Kidney (tissue), 14 donors: ENCODE results near the gene STK32B. TPM values are rescaled to one million over a fixed set of nuclear protein-coding genes. Genes with fewer than 3 reads are reported as not detected.

Experiments used
- DNase-seq, 5 donors: peaks; one replicate each; pipeline ENCODE4 v3.0.0-alpha.2; 2013 to 2020
- FAIRE-seq: peaks from 2 replicates; lab custom pipeline; 2012; peaks lifted over from hg19 to GRCh38; lab: Jason Lieb, UNC
- H3K27ac ChIP-seq, 2 donors: one replicate each; pipeline ENCODE4 v1.7.0; 2013; ENCODE audit warnings: low read depth in 2 of 2, low read length in 2 of 2, inconsistent platforms in 1 of 2
- H3K27me3 ChIP-seq: one replicate; pipeline ENCODE4 v1.7.1; 2013; ENCODE audit warnings: low read length, inconsistent platforms; ENCODE audit not compliant: control insufficient read depth, insufficient read depth
- H3K36me3 ChIP-seq, 3 donors: one replicate each; pipeline versions ENCODE4 v1.7.0 to v1.7.1; 2013; ENCODE audit warnings: low read length in 3 of 3, control low read depth in 1 of 3, inconsistent platforms in 1 of 3; ENCODE audit not compliant: insufficient read depth in 3 of 3, control insufficient read depth in 2 of 3
- H3K4me1 ChIP-seq, 3 donors: one replicate each; pipeline versions ENCODE4 v1.7.0 to v1.7.1; 2013; ENCODE audit warnings: low read length in 3 of 3, inconsistent platforms in 1 of 3, low read depth in 1 of 3; ENCODE audit not compliant: control insufficient read depth in 2 of 3, insufficient read depth in 2 of 3
- H3K4me3 ChIP-seq, 3 donors: one replicate each; pipeline versions ENCODE4 v1.7.0 to v1.8.1; 2013; ENCODE audit warnings: low read length in 3 of 3, control low read depth in 1 of 3, inconsistent platforms in 1 of 3
- H3K9ac ChIP-seq, 3 donors: one replicate each; pipeline versions ENCODE4 v1.7.0 to v1.7.1; 2013; ENCODE audit warnings: low read length in 3 of 3, control low read depth in 1 of 3, inconsistent platforms in 1 of 3
- H3K9me3 ChIP-seq, 3 donors: one replicate each; pipeline versions ENCODE4 v1.7.0 to v1.7.1; 2013; ENCODE audit warnings: low read length in 3 of 3, control low read depth in 1 of 3, inconsistent platforms in 1 of 3; ENCODE audit not compliant: control insufficient read depth in 2 of 3, insufficient read depth in 1 of 3
- intact Hi-C: fragments of 100-400 bp; cut with DNase I; formaldehyde crosslinking; loops from one replicate; pipeline ENCODE4 v1.11.1; 2022
- polyA plus RNA-seq: library from polyadenylated mRNA; stranded (reverse); fragments of 350-450 nt; fragmentation: Illumina TruSeq; extraction: RNeasy Lipid Tissue Mini Kit (QIAGEN cat#74804); gene quantifications from one replicate; pipeline ENCODE4 v1.2.3, GENCODE V29; 2014; ENCODE audit warnings: low read depth, low replicate concordance; ENCODE audit not compliant: insufficient read depth
- total RNA-seq: library from RNA; stranded (reverse); fragmentation: NEBNext Ultra II Directional; extraction: Animal tissue kit (Norgen Biotek cat#: 25700); gene quantifications from one replicate; pipeline ENCODE4 v1.2.1, GENCODE V29; 2021
- TF ChIP-seq, protein P1 (sequence below): IDR thresholded peaks from 3 replicates; pipeline ENCODE4 v1.5.1; 2012; ENCODE audit warnings: mild to moderate bottlenecking, moderate library complexity, borderline replicate concordance; ENCODE audit not compliant: insufficient read depth; ENCODE audit errors: extremely low read depth
- donor health status: control.
- donor health status: control.
- donor health status: control.
- donor health status: control.
- donor health status: control.
- donor health status: DM: yes; HTN: yes; CAD: no.
- donor health status: Normal renal cell carcinoma (clear cell type).

STK32B gene
- total and polyA plus RNA-seq, 2 donors from 2014 or later = 18.1 to 18.2 TPM

- no peak overlapping the region for H3K4me3 ChIP-seq
- TF ChIP-seq, protein P1, sequence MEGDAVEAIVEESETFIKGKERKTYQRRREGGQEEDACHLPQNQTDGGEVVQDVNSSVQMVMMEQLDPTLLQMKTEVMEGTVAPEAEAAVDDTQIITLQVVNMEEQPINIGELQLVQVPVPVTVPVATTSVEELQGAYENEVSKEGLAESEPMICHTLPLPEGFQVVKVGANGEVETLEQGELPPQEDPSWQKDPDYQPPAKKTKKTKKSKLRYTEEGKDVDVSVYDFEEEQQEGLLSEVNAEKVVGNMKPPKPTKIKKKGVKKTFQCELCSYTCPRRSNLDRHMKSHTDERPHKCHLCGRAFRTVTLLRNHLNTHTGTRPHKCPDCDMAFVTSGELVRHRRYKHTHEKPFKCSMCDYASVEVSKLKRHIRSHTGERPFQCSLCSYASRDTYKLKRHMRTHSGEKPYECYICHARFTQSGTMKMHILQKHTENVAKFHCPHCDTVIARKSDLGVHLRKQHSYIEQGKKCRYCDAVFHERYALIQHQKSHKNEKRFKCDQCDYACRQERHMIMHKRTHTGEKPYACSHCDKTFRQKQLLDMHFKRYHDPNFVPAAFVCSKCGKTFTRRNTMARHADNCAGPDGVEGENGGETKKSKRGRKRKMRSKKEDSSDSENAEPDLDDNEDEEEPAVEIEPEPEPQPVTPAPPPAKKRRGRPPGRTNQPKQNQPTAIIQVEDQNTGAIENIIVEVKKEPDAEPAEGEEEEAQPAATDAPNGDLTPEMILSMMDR = peak; percentile 79
- H3K27me3 ChIP-seq = no peaks in the 10 kb centered on the region
- H3K36me3 ChIP-seq = no peaks in the 10 kb centered on the region
- intact Hi-C loops = no loop called here
- no peaks in the 10 kb centered on the region for H3K9me3 ChIP-seq
- peak; percentile 61 for FAIRE-seq
- H3K4me1 ChIP-seq = peaks cover 2 to 19% (median 16%) of the 10 kb centered on the region in 3 donors
- DNase-seq = peak in 3 of 5 donors; percentile 32 to 74 (median 40)
- no peak overlapping the region for H3K27ac ChIP-seq
- H3K9ac ChIP-seq = no peak overlapping the region
Observed at GRCh38 chr4:5142726-5143125, 91.4 kb downstream of the STK32B start.

DNA sequence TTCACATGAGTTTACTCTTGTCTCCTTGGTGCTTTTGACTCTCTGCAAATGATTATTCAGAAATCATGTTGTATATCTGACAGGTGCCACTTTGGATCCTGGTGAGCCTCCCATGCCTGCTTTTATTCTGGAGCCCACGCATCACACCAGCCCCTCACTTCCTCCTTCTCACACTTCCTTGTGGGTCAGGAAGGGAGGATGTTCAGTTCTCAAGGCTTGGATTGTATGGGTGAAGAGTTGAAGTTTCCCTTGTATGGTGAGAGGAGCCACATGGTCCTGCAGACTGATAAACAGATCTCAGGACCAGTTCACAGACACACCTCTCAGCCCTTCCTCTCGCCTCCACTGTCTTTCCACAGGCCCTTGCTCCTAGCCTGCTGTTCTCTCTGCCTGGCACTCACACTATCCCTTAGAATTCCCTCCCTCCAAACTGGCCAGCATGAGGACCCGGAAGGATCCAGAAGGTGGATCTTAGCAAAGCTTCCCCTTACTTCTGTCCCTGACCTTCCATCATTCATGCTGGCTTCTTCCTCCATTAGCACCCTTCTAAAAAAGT lies 92.1 kb downstream of the STK32B start:
- H3K4me3 ChIP-seq = no peak overlapping the region
- H3K36me3 ChIP-seq = no peaks in the 10 kb centered on the region
- intact Hi-C loops = no loop called here
- no peak for DNase-seq
- H3K4me1 ChIP-seq = peaks cover 0 to 17% (median 15%) of the 10 kb centered on the region in 3 donors
- no peaks in the 10 kb centered on the region for H3K9me3 ChIP-seq
- no peaks in the 10 kb centered on the region for H3K27me3 ChIP-seq
- TF ChIP-seq, protein P1 = no peak
- no peak overlapping the region for H3K9ac ChIP-seq
- FAIRE-seq = no peak
- H3K27ac ChIP-seq = no peak overlapping the region

DNA sequence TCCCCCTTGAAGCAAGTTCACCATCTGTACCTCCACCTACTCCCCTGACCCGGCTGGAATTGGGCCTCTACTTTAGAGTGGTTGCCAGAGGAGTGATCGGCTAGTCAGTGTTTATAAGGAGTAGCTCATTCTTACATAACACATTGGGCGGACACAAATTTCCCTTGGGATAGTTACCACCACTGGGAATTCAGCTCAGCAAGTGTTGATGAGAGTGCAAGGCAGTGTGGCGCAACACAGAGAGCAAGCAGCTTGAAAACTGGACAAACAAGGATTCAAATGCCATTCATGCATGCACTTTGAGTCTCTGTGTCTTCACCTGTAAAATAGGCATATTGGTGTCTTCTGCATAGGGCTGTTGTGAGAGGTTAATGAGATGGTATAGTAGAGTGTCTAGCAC lies 92.7 kb downstream of the STK32B start:
- Histone ChIP-seq H3K36me3 (no peaks in the 10 kb centered on the region), H3K4me1 (peaks cover 0 to 12% (median 10%) of the 10 kb centered on the region in 3 donors), H3K4me3 (no peak overlapping the region), H3K9ac (no peak overlapping the region), H3K27me3 (no peaks in the 10 kb centered on the region), H3K27ac (no peak overlapping the region), H3K9me3 (no peaks in the 10 kb centered on the region)
- DNase-seq = no peak
- TF ChIP-seq, protein P1 = no peak
- FAIRE-seq = no peak
- intact Hi-C loops = no loop called here

- TF ChIP-seq, protein P1 = no peak
- intact Hi-C loops = no loop called here
- Histone ChIP-seq H3K36me3 (no peaks in the 10 kb centered on the region), H3K4me1 (peaks cover 0 to 7% (median 5%) of the 10 kb centered on the region in 3 donors), H3K9ac (no peak overlapping the region), H3K9me3 (no peaks in the 10 kb centered on the region), H3K4me3 (no peak overlapping the region), H3K27ac (no peak overlapping the region), H3K27me3 (no peaks in the 10 kb centered on the region)
- FAIRE-seq (no peak), DNase-seq (no peak)
Observed at GRCh38 chr4:5144384-5144783, 93.1 kb downstream of the STK32B start.
